ENCODE measurements around the gene PSMA8.

Gene PSMA8

GRCh38 chr18:26183395-26184112 is 49.9 kb downstream of the PSMA8 start (continued):
- TF ChIP-seq ZBTB26 (tag by site-specific recombination; optimal IDR thresholded peaks at IDR 0.05) (no peak), PRDM1 (tag by site-specific recombination; IDR thresholded peaks at IDR 0.05) (no peak), ZBTB48 (tag by site-specific recombination; IDR thresholded peaks at IDR 0.05) (no peak)

GRCh38 chr18:26185267-26185666 is 51.6 kb downstream of the PSMA8 start:
- Histone ChIP-seq H3K27ac (ENCODE audit: extremely low read depth, low read depth, low read length) (no peak overlapping the region), H3K4me3 (ENCODE audit: low read depth, low read length) (no peak overlapping the region), H3K36me3 (ENCODE audit: control insufficient read depth in 2 of 2, insufficient read depth in 1 of 2, low read length in 2 of 2) (no peaks in the 10 kb centered on the region), H3K9me3 (ENCODE audit: control insufficient read depth, insufficient read depth, low read depth, low read length) (no peaks in the 10 kb centered on the region), H3K4me1 (ENCODE audit: control insufficient read depth, insufficient read depth, low read length) (no peaks in the 10 kb centered on the region)
- CTCF ChIA-PET, result no interaction called here
- POLR2A ChIA-PET, result no interaction called here
- no peak for TF ChIP-seq ZNF114 (tag by site-specific recombination; IDR thresholded peaks at IDR 0.05)
- TF ChIP-seq ZNF19 (tag by site-specific recombination; IDR thresholded peaks at IDR 0.05; ENCODE audit: low read depth), result no peak
- no peak for TF ChIP-seq ZNF133 (tag by site-specific recombination; IDR thresholded peaks at IDR 0.05)
- TF ChIP-seq ZNF670 (tag by site-specific recombination; IDR thresholded peaks at IDR 0.05; ENCODE audit: low read depth), result no peak
- no peak for TF ChIP-seq ZNF548 (tag by site-specific recombination; IDR thresholded peaks at IDR 0.05)
- TF ChIP-seq PRDM10 (tag by site-specific recombination; IDR thresholded peaks at IDR 0.05), result no peak
- TF ChIP-seq ZNF433 (tag by site-specific recombination; IDR thresholded peaks at IDR 0.05; ENCODE audit: low read depth), result no peak
- TF ChIP-seq ZNF707 (tag by site-specific recombination; IDR thresholded peaks at IDR 0.05), result no peak
- no peak for TF ChIP-seq ZNF221 (tag by site-specific recombination; IDR thresholded peaks at IDR 0.05; ENCODE audit: borderline replicate concordance)
- TF ChIP-seq FEZF1 (tag by site-specific recombination; IDR thresholded peaks at IDR 0.05), result no peak
- TF ChIP-seq ZNF701 (tag by site-specific recombination; IDR thresholded peaks at IDR 0.05), result no peak
- TF ChIP-seq ZFP41 (tag by site-specific recombination; IDR thresholded peaks at IDR 0.05; ENCODE audit: borderline replicate concordance), result no peak
- no peak for TF ChIP-seq HIC1 (tag by site-specific recombination; IDR thresholded peaks at IDR 0.05)
- TF ChIP-seq ZNF626 (tag by site-specific recombination; IDR thresholded peaks at IDR 0.05), result no peak

- no peak overlapping the region for H3K27ac ChIP-seq (ENCODE audit: extremely low read depth, low read depth, low read length)
- H3K4me3 ChIP-seq (ENCODE audit: low read depth, low read length), result no peak overlapping the region
- ChIA-PET CTCF (no interaction called here), POLR2A (no interaction called here)
- TF ChIP-seq ZBTB7A (tag by site-specific recombination; IDR thresholded peaks at IDR 0.05; ENCODE audit: low read depth), result no peak
- TF ChIP-seq ZNF629 (tag by site-specific recombination; IDR thresholded peaks at IDR 0.05), result no peak
- TF ChIP-seq ZNF324 (tag by site-specific recombination; IDR thresholded peaks at IDR 0.05), result no peak
- no peak for TF ChIP-seq ZNF211 (tag by site-specific recombination; IDR thresholded peaks at IDR 0.05; ENCODE audit: low read depth)
- no peak for TF ChIP-seq ZNF654 (tag by site-specific recombination; IDR thresholded peaks at IDR 0.05; ENCODE audit: low read depth)
- no peak for TF ChIP-seq ZNF48 (tag by site-specific recombination; IDR thresholded peaks at IDR 0.05)
- H3K9me3 ChIP-seq (ENCODE audit: control insufficient read depth, insufficient read depth, low read depth, low read length), result no peaks in the 10 kb centered on the region
- H3K36me3 ChIP-seq (ENCODE audit: control insufficient read depth in 2 of 2, insufficient read depth in 1 of 2, low read length in 2 of 2), result no peaks in the 10 kb centered on the region
- H3K4me1 ChIP-seq (ENCODE audit: control insufficient read depth, insufficient read depth, low read length), result no peaks in the 10 kb centered on the region
These were observed 56.8 kb downstream of the PSMA8 start for GRCh38 chr18:26190506-26190905.
